Subcutaneous adipose tissue (tissue), 4 donors: ENCODE measurements around the gene C1QTNF1. TPM values are rescaled to one million over a fixed set of nuclear protein-coding genes. Genes with fewer than 3 reads are reported as not detected.

Experiments
- CTCF ChIP-seq: fragments of 450-650 bp; IDR thresholded peaks from one replicate; pipeline ENCODE4 v1.5.1; 2016; ENCODE audit warnings: low read depth, mild to moderate bottlenecking, control low read depth, antibody characterized with exemption, moderate library complexity
- total RNA-seq, 4 donors: library from RNA; depleted of rRNA; stranded (reverse); fragments of >200 nt; gene quantifications; one replicate each; pipeline ENCODE4 v1.1.0, GENCODE V29; 2016

C1QTNF1 gene
- total RNA-seq, 4 donors from 2014 or later = 198 to 469 (median 294) TPM

- no peak for TF ChIP-seq CTCF
These were observed 19.4 kb downstream of the C1QTNF1 start for GRCh38 chr17:79043191-79043930.

- no peak for TF ChIP-seq CTCF
These were observed 20.0 kb downstream of the C1QTNF1 start for GRCh38 chr17:79043931-79044320.

- no peak for TF ChIP-seq CTCF
These were observed 20.5 kb downstream of the C1QTNF1 start for GRCh38 chr17:79044462-79044861.

- no peak for TF ChIP-seq CTCF
These were observed 21.2 kb downstream of the C1QTNF1 start for GRCh38 chr17:79045001-79045729.

- no peak for TF ChIP-seq CTCF
These were observed 21.9 kb downstream of the C1QTNF1 start for GRCh38 chr17:79045842-79046196.

GRCh38 chr17:79046197-79046915 lies 22.4 kb downstream of the C1QTNF1 start:
- no peak for TF ChIP-seq CTCF

GRCh38 chr17:79046916-79047280 lies 22.9 kb downstream of the C1QTNF1 start:
- no peak for TF ChIP-seq CTCF
